Right renal pelvis (tissue), 4 donors: Measurements from ENCODE around the gene ZNF469. TPM values are rescaled to one million over a fixed set of nuclear protein-coding genes. Genes with fewer than 3 reads are reported as not detected.

Source experiments
- DNase-seq, 4 donors: peaks; one replicate each; pipeline ENCODE4 v3.0.0-alpha.2; 2013; ENCODE audit warnings: low read depth in 4 of 4, low spot score in 3 of 4, missing footprints in 1 of 4
- polyA plus RNA-seq, 4 donors: library from polyadenylated mRNA; unstranded; fragments of 120-200 nt; gene quantifications; one replicate each; pipeline ENCODE4 v1.2.1, GENCODE V29; 2013; ENCODE audit not compliant: insufficient read length in 4 of 4

Gene ZNF469
- polyA plus RNA-seq, 4 donors, result 1.3 to 1.8 (median 1.4) TPM

DNA sequence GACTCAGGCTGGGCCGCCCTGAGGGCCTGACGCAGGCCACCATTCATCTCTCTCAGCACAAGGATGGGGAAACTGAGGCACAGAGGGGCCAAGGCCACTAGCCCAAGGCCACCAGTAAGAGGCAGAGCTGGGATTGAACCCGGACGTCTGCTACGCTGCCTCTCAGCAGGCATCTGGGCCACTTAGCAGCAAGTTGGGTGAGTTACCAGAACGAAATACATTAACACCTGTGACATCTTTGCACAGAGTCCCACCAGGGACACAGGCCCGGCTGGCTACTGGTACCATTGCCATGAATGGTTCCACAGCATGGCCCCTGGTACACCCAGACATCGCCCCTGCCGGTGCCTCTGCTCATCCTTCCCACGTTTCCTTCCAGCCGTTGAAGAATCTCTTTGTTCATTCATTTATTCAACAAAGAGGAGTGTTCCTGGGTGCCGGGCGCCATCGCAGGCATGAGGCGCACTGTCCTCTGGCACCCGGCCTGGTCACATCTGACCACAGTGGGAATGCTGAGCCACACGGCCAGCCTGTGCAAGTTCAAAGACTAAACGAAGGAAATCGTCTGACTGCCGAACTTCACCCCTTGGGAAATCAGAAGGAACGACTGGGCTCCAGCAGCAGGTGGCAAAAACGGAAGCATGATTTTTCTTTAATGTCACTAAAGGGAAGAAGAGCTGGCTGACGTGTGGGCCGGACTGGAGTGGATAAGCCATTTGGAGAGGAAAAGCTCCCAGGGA is 7.4 kb upstream of the ZNF469 start:
- DNase-seq, result no peak

GRCh38 chr16:88375996-88376834 is 6.5 kb upstream of the ZNF469 start:
- DNase-seq, result no peak

GRCh38 chr16:88376835-88377726 is 5.7 kb upstream of the ZNF469 start:
- DNase-seq, result no peak

DNA sequence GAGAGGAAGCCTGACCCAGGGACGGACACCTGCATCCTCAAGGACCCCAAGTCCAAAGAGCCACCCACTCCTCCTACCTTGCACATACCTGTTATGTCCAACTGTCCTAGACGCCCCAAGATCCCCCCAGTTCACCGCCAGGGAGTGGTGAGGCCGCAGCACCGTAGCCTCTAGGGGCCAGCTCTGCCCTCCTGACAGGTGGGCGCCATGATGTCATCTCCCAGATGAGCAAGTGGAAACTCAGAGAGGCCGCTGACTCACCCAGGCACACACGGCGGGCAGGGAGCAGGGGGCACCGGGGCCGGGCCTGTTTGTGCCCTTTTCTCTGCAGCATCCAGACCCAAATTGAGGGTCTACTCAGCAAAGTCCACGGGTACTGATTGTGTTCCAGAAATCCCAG is 4.8 kb upstream of the ZNF469 start:
- no peak for DNase-seq

DNA sequence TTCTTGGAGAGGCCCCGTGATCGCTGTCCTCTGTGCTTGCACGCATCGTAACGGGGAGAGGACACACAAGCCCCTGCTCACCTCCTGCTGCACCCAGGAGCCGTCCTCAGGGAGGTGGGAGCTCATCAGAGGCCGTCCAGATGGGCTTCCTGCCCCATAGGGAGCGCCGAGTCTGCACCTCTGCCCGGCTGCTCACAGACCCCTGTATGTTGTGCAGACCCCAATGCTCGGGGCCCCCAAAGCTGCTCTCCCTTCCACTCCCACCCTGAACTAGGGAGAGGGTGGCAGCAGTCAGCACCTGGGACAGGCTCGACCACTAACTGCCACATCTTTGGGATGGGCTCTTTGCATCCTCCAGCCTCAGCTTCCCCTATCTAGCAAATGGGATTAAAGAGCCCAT is 4.4 kb upstream of the ZNF469 start:
- no peak for DNase-seq

DNA sequence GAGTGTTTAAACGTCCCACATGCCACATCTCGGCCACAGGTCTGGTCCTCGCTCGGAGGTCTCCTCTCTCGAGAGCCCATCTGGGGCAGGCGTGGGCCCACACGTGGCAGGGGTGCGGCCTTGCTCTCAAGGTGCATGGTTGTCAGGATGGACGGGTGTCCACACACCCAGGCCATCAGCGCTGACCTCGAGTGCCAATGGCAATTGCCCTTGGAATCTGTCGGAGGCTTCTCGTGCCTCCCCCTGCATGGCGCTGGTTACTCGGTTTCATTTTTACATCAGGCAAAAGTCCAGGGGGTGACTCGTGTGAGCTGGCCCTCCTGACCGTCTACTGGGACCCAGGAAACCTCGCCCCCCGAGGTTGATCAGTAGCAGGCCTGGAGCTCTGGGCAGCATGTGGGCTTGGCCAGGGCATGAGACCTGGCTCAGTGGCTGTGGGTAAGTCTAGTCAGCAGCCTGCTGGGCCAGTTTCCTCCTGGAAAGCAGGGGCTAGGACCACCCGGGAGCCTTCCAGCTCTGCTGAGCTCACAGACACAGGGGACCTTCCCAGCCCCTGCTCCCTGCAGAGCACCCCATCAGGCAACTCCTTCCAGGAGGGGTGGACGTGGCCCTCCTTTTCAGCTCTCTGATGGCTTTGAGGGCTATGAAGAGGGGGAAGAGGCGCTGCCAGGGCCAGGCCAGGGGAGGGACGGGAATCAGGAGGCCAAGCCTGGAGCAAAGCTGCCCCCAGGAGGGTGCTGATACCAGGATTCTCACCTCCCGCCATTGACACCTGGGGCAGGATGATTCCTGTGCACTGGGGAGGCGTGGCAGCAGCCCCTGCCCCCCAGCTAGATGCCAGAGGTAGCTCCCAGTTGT is 3.7 kb upstream of the ZNF469 start:
- no peak for DNase-seq

DNA sequence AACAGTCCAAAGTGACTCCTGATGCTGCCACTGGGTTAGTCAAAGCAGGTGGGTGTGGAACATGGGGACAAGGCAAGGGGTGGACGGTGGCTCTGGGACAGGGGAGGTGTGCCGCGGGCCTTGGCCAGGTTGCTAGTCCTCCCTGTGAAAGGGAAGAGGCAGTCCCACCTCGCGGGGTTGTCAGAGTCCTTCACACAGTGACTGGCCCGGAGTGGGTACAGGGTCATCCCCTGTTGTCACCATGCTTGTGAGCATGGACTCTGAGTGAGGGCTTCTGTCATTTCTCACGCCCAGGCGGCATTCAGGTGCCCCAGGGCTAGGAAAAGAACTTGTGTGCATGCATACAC is 3.1 kb upstream of the ZNF469 start:
- DNase-seq, result no peak

GRCh38 chr16:88380099-88380498 is 2.7 kb upstream of the ZNF469 start:
- DNase-seq, result no peak

GRCh38 chr16:88380619-88381018 is 2.1 kb upstream of the ZNF469 start:
- no peak for DNase-seq

DNA sequence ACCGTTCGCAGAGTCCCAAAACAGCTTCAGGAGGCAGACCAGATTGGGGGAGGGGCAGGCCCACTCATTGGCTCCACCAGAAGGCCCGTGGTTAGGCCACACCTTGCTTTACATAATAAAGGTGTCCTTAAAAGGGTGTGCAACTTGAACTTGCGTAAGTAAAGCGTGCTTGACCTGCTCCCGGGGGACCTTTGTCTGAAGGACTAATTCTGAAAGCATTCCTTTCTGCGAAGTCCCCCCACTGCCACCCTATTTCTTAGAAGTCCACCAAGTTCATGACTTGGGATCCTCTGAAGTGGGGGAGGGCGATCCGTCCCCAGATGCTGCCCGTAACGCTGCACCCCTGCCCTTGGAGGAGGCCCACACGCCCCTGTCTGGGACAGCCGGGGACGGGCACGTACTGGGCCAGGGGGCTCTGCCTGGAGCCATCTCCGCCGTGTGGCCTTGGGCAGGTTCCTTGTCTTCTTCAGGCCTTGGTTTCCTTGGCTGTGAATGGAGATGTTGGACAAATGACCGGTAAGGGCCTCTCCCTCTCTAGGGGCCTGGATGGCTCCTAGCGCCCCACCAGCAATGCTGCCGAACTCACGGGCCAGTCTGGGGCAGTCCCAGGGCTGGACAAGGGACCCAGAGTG is 823 bp upstream of the ZNF469 start:
- DNase-seq, result no peak

DNA sequence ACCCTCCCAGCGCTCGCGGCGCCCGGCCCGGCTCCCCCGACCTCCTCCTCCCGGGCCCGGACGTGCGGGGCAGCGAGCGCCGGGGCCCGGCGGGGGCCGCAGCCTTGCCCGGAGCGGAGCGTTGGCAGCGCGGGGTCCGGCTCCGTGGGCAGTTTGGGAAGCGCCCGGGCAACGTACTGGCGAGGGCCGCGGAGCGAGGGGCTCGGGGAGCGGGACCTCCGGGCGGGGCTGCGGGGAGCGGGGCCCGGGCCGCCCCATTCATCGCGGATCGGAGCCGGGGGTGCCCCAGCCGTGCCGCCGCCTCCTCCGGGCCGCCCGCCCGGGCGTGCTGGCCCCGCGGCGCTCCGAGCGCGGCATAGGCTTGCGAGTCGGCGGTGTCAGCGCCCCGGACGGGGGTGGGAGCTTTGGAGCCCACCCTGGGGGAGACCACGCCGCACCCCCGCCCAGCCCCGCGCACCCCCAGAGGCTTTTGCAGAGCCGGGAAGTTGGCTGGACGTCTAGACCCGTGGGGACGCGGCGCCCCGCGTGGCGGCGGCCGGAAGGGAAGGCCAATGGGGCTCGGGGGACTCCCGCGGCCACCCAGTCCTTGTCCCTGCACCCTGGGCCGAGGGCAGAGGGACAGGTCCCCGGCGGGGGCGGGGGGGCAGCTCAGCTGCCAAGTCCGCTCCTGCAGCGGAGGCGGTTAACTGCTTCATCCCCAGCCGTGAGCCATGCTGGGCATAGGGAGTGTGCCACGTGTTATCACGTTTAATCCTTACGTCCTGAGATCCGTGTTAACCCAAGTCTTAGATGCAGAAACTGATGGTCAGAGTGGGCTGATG is 852 bp downstream of the ZNF469 start:
- no peak for DNase-seq

DNA sequence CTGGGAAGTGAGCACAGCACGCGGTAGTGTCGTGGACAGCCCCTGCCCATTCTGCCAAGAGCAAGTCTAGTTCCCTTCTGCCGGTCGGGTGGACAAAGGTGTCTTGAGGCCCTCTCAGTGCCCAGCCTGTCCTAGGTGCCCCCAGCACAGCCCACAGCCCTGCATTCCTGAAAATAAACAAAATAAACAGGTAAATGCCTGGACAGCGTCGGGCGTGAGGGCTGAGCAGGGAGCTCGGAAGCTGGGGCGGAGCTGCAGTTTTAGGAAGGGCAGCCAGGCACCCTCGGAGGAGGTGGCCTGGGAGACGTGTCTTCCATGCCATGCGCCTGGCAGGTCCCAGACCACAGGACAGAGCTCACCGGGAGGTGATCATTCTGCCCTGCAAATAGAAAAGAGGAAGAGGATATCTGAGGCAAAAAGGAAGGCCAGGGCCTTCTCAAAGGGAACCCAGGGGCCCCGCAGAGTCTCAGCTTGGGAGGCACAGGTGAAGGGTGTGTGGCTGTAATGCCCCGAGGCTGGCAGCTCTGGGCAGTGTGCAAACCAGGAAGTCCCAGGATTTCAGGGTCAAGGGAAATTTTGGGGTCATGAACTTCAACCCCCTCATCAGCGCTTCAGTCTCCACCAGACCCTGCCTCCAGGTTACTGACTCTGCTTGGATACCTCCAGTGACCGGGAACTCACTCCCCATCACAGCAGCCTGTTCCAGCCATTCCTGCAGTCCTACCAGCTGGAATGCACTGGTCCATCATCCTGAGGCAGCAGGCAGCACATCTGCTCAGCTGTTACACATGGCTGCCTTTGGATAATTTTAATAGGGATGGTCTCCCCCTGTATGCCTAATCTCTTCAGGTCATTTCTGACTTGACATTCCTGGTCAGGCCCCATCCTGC is 1.7 kb downstream of the ZNF469 start:
- DNase-seq, result no peak

- DNase-seq, result no peak
Observed at GRCh38 chr16:88385112-88385594, 2.4 kb downstream of the ZNF469 start.

- no peak for DNase-seq
Observed at GRCh38 chr16:88385831-88386815, 3.4 kb downstream of the ZNF469 start.

- no peak for DNase-seq
Observed at GRCh38 chr16:88387180-88387765, 4.5 kb downstream of the ZNF469 start.

DNA sequence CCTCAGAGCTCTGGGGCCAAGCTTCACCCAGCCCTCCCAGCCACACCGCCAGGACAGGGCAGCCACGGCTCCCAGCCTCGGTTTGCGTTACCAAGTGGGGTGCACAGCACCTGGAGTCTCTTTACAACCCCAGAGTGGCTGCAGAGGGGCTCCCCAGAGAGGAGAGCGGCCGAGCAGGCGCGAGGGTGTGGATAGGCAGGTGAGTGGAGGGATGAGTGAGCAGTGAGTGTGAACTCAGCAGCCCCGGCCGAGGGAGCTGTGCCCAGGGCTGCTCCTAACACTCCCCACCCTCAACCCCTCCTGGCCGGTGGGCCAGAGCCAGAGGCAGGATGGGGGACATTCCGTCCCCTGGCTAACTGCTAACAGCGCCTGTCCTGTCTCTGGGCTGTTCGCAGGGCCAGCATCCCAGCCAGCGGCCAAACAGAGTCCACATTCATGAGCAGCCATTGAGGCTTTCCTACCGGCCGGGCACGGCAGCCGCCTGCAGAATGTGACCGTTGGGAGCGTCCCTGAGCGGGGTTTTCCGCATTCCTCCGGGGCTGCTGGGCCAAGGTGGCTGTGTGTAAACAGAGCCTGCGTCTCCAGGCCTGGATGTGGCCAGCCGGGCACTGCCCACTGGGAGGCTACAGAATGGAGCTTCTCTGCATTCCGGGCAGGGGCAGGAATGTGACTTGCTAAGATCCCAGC is 5.3 kb downstream of the ZNF469 start:
- no peak for DNase-seq
